HG02759 (cell line): ENCODE results near the gene MYEF2.

Experiments
- ATAC-seq: cut with Tn5 transposase; IDR thresholded peaks from one replicate; pipeline ENCODE4 v1.9.1; 2021; ENCODE audit warnings: mild to moderate bottlenecking, moderate library complexity; ENCODE audit not compliant: unreplicated experiment

MYEF2 gene

DNA sequence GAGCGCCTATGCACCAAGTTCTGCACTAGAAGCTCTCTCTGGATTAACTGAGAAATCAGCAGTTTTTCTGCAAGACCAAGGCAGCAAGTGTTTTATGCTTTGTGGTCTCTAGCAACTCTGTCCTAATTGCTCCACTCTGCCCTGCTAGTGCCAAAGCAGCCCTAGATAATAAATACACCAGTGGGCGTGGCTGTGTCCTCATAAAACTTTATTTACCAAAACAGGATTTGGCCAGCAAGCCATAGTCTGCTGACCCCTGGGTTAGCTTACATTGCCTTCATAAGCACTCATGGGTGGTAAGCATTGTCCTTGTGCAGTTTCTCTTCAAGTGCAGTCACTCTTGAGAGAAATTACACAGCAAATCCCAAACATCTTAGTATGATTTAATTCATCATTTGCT lies 88.0 kb downstream of the MYEF2 start:
- no peak for ATAC-seq

DNA sequence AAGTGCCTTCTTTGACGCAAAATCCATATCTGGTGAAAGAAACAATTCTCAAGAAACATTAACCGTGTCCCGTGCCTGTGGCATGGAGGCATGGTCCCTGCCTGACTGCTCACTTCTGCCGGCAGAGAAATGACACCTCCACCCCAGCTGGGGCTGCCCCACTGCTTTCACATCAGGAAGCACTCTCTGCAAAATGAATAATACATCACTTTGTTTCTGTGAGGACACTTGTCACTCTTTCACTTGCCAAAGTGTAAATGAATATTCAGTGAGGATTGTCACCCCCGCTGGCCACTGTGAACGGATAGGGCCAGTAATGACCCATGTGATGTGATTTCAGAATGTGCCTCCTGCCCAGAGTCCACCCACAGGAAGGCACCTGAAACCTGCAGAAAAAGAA lies 88.4 kb downstream of the MYEF2 start:
- no peak for ATAC-seq

DNA sequence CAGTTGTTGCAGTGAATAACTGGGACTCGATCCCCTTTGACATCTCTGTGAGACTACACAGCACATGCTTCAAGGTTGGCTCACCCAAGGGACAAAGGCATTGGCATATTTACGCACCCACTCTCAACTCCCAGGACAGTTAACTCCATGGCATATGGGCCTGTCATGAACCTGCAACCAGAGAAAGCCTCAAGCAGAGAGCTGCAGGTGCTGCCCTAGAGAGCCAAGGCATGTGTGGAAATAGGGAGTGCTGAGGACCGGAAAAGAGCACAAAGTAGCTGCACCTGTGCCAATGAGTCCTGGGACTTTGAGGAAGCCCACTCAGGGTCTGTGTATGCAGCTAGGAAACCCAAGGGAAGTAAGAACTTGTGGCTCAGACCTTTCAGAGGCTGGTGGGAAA lies 90.3 kb downstream of the MYEF2 start:
- no peak for ATAC-seq

DNA sequence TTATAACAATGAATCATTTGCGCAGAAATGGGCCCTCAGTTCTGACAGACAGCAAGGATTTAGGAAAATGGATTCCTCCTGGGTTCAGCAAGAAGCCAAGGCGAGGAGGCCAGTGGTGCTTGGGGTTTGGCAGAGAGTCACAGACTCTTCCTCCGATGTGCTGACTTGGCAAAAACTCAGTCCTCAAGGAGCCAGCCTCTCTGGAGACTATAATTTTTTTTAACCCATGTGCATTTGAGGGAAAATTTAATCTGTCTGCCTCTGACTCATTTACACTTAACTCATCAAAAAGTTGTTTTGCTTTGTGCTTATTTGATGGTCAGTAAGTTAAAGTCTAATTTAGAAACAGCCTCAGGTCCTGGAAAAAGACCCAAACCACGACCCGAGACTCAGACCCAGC lies 91.5 kb downstream of the MYEF2 start:
- no peak for ATAC-seq

DNA sequence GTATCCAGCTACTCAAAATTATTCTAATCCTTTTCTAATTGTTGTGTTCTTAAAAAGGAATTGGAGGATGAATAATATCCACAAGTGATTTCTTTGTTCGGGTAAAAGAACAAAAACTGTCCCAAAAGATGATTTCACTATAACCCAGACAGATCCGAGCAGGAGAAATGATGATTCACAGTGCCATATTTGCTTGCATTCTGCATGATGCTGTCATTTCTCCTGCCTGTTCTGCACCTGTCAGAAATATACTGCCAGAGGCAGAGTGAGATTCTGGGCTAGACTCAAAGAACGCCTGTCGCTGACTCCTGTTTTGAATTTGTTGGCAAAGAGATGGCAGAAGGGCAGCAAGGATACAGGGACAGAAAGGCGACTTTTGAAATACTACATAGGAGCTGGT lies 92.0 kb downstream of the MYEF2 start:
- ATAC-seq = no peak

DNA sequence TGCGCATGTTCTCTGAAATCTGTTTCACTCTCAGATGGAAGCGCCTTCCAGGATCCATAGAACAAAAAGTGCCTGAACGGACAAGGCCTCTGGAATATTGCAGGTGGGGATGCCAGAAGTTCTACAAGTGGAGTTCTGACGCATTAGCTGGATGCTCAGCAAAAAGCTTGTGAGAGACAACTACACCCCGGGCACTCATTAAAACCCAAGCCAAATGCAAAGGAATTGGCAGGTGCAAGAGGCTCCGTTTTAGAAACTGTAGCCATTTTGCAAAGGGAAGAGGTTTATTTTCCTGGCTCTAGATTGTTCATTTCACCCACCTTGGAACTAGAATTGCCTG lies 92.5 kb downstream of the MYEF2 start:
- ATAC-seq = no peak

DNA sequence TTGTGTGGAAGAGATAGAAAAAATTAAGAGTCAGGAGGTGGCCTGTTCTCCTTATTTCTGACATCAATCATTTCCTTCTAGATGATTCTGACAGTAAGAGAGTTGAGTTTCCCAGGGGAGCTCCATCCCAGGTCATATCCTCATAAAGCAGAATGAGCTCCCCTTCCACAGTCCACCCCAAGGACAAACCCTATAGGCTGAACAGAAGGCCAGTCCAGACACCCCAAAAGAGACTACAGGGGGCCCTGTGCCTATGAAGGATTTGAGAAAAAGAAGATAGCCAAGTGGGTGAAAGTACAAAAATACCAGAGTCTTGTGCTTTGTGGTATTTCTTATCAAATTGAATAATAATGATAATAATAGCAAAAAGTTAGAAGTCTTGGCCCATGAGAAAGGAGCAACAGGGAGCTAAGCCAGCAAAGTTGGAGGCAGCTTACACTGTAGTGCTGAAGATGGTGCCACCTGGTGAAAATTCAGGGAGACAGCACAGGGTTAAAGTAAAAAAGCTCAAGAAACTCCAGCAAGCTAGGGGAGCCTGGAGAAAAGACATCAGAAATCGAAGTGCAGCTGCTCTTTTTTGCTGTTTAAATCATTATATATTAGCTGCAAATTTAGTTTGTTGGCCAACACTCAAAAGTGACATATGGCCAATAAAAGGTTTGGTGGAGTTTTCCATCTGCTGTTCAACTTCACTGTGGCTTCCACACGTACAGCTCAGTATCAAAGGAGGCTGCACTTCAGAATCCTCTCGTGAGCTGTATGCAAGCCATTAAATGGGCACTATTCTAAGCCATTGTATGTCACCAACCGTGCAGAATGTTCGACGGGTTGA lies 93.1 kb downstream of the MYEF2 start:
- ATAC-seq = no peak
